ENCODE data around the gene HSP90B1. TPM values are rescaled to one million over a fixed set of nuclear protein-coding genes. Genes with fewer than 3 reads are reported as not detected.
A peak's percentile ranks its signal among the peaks of the same experiment; 100 is the strongest.

HSP90B1 gene
- total RNA-seq, 1 donor from 2014 or later = 222 TPM

GRCh38 chr12:103924761-103925641 lies 5.2 kb upstream of the HSP90B1 start:
- H3K4me1 ChIP-seq = peaks cover 9% of the 10 kb centered on the region
- no peaks in the 10 kb centered on the region for H3K27me3 ChIP-seq
- H3K36me3 ChIP-seq = no peaks in the 10 kb centered on the region
- no peak overlapping the region for H3K4me3 ChIP-seq
- TF ChIP-seq POLR2A (IDR thresholded peaks at IDR 0.05) (no peak), CTCF (IDR thresholded peaks at IDR 0.05) (no peak), POLR2AphosphoS5 (IDR thresholded peaks at IDR 0.05; ENCODE audit: insufficient read depth in 1 of 2, low read depth in 1 of 2) (no peak)
- H3K27ac ChIP-seq = no peak overlapping the region
- intact Hi-C loops (cut with DNase I) = no loop called here
- DNase-seq (ENCODE audit: extremely low spot score in 2 of 2) = no peak
- no peaks in the 10 kb centered on the region for H3K9me3 ChIP-seq

DNA sequence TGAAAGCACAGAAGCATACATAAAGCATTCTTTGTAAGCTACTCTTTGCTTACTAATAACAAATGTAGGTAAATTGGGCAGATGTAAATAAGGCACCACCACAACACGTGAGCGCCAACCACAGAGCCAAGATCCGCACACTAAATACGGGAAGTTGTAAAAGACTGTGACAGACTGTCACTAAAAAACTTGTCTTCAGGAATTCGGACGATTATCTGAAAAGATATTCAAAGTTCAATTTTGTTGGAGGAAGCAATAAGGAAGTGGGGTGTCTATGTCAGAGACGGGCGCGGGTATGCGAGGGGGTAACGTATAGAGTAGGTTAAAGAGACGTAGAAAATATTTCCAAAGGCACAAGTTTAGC lies 1.5 kb upstream of the HSP90B1 start:
- Histone ChIP-seq H3K9me3 (no peaks in the 10 kb centered on the region), H3K4me1 (peaks cover 36% of the 10 kb centered on the region), H3K36me3 (peaks cover 0 to 5% of the 10 kb centered on the region in 2 donors), H3K27ac (peak overlapping the region; percentile 82), H3K27me3 (no peaks in the 10 kb centered on the region), H3K4me3 (peak overlapping the region; percentile 61 to 95)
- intact Hi-C loops (cut with DNase I) = no loop called here
- no peak for DNase-seq (ENCODE audit: extremely low spot score in 2 of 2)
- TF ChIP-seq CTCF (IDR thresholded peaks at IDR 0.05) = no peak
- TF ChIP-seq POLR2A (IDR thresholded peaks at IDR 0.05) = no peak
- no peak for TF ChIP-seq POLR2AphosphoS5 (IDR thresholded peaks at IDR 0.05; ENCODE audit: insufficient read depth in 1 of 2, low read depth in 1 of 2)

GRCh38 chr12:103929046-103929783 lies 995 bp upstream of the HSP90B1 start:
- peaks cover 40% of the 10 kb centered on the region for H3K4me1 ChIP-seq
- peak overlapping the region; percentile 61 to 95 for H3K4me3 ChIP-seq
- H3K36me3 ChIP-seq = peaks cover 0 to 11% of the 10 kb centered on the region in 2 donors
- no peaks in the 10 kb centered on the region for H3K27me3 ChIP-seq
- peak overlapping the region; percentile 82 for H3K27ac ChIP-seq
- peak in 1 of 2 donors; percentile 96 for DNase-seq (ENCODE audit: extremely low spot score in 2 of 2)
- H3K9me3 ChIP-seq = no peaks in the 10 kb centered on the region
- TF ChIP-seq POLR2AphosphoS5 (IDR thresholded peaks at IDR 0.05; ENCODE audit: insufficient read depth in 1 of 2, low read depth in 1 of 2) (peak in 1 of 2 donors; percentile 89), POLR2A (IDR thresholded peaks at IDR 0.05) (peak in 1 of 2 donors; percentile 40), CTCF (IDR thresholded peaks at IDR 0.05) (no peak)
- intact Hi-C loops (cut with DNase I) = no loop called here

GRCh38 chr12:103929784-103930033 lies 501 bp upstream of the HSP90B1 start:
- Histone ChIP-seq H3K4me1 (peaks cover 45% of the 10 kb centered on the region), H3K27me3 (no peaks in the 10 kb centered on the region), H3K36me3 (peaks cover 0 to 16% of the 10 kb centered on the region in 2 donors), H3K4me3 (peak overlapping the region; percentile 61 to 95), H3K9me3 (no peaks in the 10 kb centered on the region), H3K27ac (peak overlapping the region; percentile 82)
- intact Hi-C loops (cut with DNase I) = no loop called here
- DNase-seq (ENCODE audit: extremely low spot score in 2 of 2) = peak in 1 of 2 donors; percentile 98
- TF ChIP-seq POLR2AphosphoS5 (IDR thresholded peaks at IDR 0.05; ENCODE audit: insufficient read depth in 1 of 2, low read depth in 1 of 2) (no peak), CTCF (IDR thresholded peaks at IDR 0.05) (no peak), POLR2A (IDR thresholded peaks at IDR 0.05) (no peak)

Data from vagina (tissue), 2 donors.